Thymus (tissue), 11 donors: ENCODE data around the gene NEO1. TPM values are rescaled to one million over a fixed set of nuclear protein-coding genes. Genes with fewer than 3 reads are reported as not detected.

Experiments used
- DNase-seq, 9 donors: peaks; one replicate each; pipeline ENCODE4 v3.0.0-alpha.2; 2013; ENCODE audit warnings: low spot score in 9 of 9, low read depth in 6 of 9, missing footprints in 1 of 9
- H3K27ac ChIP-seq, 2 donors: one replicate each; pipeline ENCODE4 v1.5.1; 2013; ENCODE audit warnings: control low read depth in 1 of 2, low read depth in 1 of 2, low read length in 1 of 2, mild to moderate bottlenecking in 1 of 2, moderate library complexity in 1 of 2
- H3K27me3 ChIP-seq, 2 donors: one replicate each; pipeline ENCODE4 v1.5.1; 2013; ENCODE audit warnings: low read length in 1 of 2; ENCODE audit not compliant: control insufficient read depth in 2 of 2, insufficient read depth in 1 of 2
- H3K36me3 ChIP-seq, 2 donors: one replicate each; pipeline ENCODE4 v1.5.1; 2013; ENCODE audit warnings: low read length in 1 of 2, mild to moderate bottlenecking in 1 of 2, moderate library complexity in 1 of 2; ENCODE audit not compliant: control insufficient read depth in 2 of 2, insufficient read depth in 2 of 2
- H3K4me1 ChIP-seq, 2 donors: one replicate each; pipeline ENCODE4 v1.5.1; 2013; ENCODE audit warnings: low read length in 2 of 2; ENCODE audit not compliant: control insufficient read depth in 2 of 2, insufficient read depth in 2 of 2
- H3K4me3 ChIP-seq, 2 donors: one replicate each; pipeline ENCODE4 v1.5.1; 2013; ENCODE audit warnings: low read length in 2 of 2, control low read depth in 1 of 2, mild to moderate bottlenecking in 1 of 2
- H3K9me3 ChIP-seq, 2 donors: one replicate each; pipeline ENCODE4 v1.5.1; 2013; ENCODE audit warnings: low read length in 1 of 2, mild to moderate bottlenecking in 1 of 2; ENCODE audit not compliant: control insufficient read depth in 2 of 2, insufficient read depth in 1 of 2
- WGBS: extraction: QIAGEN DNeasy Blood & Tissue Kit; methylation state at CpG from one replicate; pipeline ENCODE4 v1.1.7; 2013; 5-methylcytosine and 5-hydroxymethylcytosine counted together
- polyA plus RNA-seq: library from polyadenylated mRNA; stranded (reverse); fragments of 200-250 nt; gene quantifications from one replicate; pipeline ENCODE4 v1.2.3, GENCODE V29; 2013
- total RNA-seq: library from RNA; stranded (reverse); fragments of 120-200 nt; gene quantifications from one replicate; pipeline ENCODE4 v1.2.4, GENCODE V29; 2013
- donor health status: healthy.

Gene NEO1
- total and polyA plus RNA-seq, 2 donors: 4.4 to 6.1 TPM

- H3K4me1 ChIP-seq: no peaks in the 10 kb centered on the region
- DNase-seq: no peak
- no peaks in the 10 kb centered on the region for H3K27me3 ChIP-seq
- H3K36me3 ChIP-seq: no peaks in the 10 kb centered on the region
- H3K4me3 ChIP-seq: no peak overlapping the region
- no peaks in the 10 kb centered on the region for H3K9me3 ChIP-seq
- no peak overlapping the region for H3K27ac ChIP-seq
Observed at GRCh38 chr15:73349191-73349590, 296.9 kb downstream of the NEO1 start.

- DNase-seq: no peak
- Histone ChIP-seq H3K27ac (no peak overlapping the region), H3K9me3 (no peaks in the 10 kb centered on the region), H3K27me3 (no peaks in the 10 kb centered on the region), H3K4me1 (no peaks in the 10 kb centered on the region), H3K36me3 (no peaks in the 10 kb centered on the region), H3K4me3 (no peak overlapping the region)
- WGBS: 89% methylated on average over 10 of the region's 10 CpGs
Observed at GRCh38 chr15:73352082-73352481, 299.8 kb downstream of the NEO1 start.

- no peaks in the 10 kb centered on the region for H3K36me3 ChIP-seq
- no peak overlapping the region for H3K27ac ChIP-seq
- no peak overlapping the region for H3K4me3 ChIP-seq
- no peaks in the 10 kb centered on the region for H3K27me3 ChIP-seq
- no peak for DNase-seq
- H3K9me3 ChIP-seq: no peaks in the 10 kb centered on the region
- H3K4me1 ChIP-seq: no peaks in the 10 kb centered on the region
- 61% methylated on average over 3 of the region's 3 CpGs for WGBS
Observed at GRCh38 chr15:73353734-73354133, 301.5 kb downstream of the NEO1 start.

- no peaks in the 10 kb centered on the region for H3K27me3 ChIP-seq
- no peak overlapping the region for H3K27ac ChIP-seq
- no peaks in the 10 kb centered on the region for H3K9me3 ChIP-seq
- no peak for DNase-seq
- H3K4me1 ChIP-seq: no peaks in the 10 kb centered on the region
- 93% methylated on average over 4 of the region's 4 CpGs for WGBS
- no peaks in the 10 kb centered on the region for H3K36me3 ChIP-seq
- no peak overlapping the region for H3K4me3 ChIP-seq
Observed at GRCh38 chr15:73354241-73354640, 302.0 kb downstream of the NEO1 start.
